ENCODE results near the gene SH3RF3.

Gene SH3RF3

GRCh38 chr2:109128616-109129355 is at the start of gene SH3RF3:
Gene SH3RF3, plus strand, starts transcription at chr2:109129205.
- peaks cover 41% of the 10 kb centered on the region for H3K4me1 Mint-ChIP-seq (ENCODE audit: low read depth)
- peak within 1 kb of the TSS; percentile 41 for H3K27ac Mint-ChIP-seq
- no peaks in the 10 kb centered on the region for H3K27me3 Mint-ChIP-seq
- H3K4me3 Mint-ChIP-seq = peak within 1 kb of the TSS; percentile 91
- H3K9me3 Mint-ChIP-seq (ENCODE audit: low read depth) = no peaks in the 10 kb centered on the region
- H3K36me3 Mint-ChIP-seq = no peaks in the 10 kb centered on the region

- no peak overlapping the region for H3K4me3 Mint-ChIP-seq
- no peaks in the 10 kb centered on the region for H3K27me3 Mint-ChIP-seq
- H3K36me3 Mint-ChIP-seq = no peaks in the 10 kb centered on the region
- no peak overlapping the region for H3K27ac Mint-ChIP-seq
- peaks cover 15% of the 10 kb centered on the region for H3K4me1 Mint-ChIP-seq (ENCODE audit: low read depth)
- H3K9me3 Mint-ChIP-seq (ENCODE audit: low read depth) = no peaks in the 10 kb centered on the region
Observed at GRCh38 chr2:109079590-109079989, 49.4 kb upstream of the SH3RF3 start.

GRCh38 chr2:109080109-109080508 is 48.9 kb upstream of the SH3RF3 start:
- no peaks in the 10 kb centered on the region for H3K27me3 Mint-ChIP-seq
- H3K36me3 Mint-ChIP-seq = no peaks in the 10 kb centered on the region
- H3K4me3 Mint-ChIP-seq = no peak overlapping the region
- H3K4me1 Mint-ChIP-seq (ENCODE audit: low read depth) = peaks cover 15% of the 10 kb centered on the region
- no peak overlapping the region for H3K27ac Mint-ChIP-seq
- no peaks in the 10 kb centered on the region for H3K9me3 Mint-ChIP-seq (ENCODE audit: low read depth)

DNA sequence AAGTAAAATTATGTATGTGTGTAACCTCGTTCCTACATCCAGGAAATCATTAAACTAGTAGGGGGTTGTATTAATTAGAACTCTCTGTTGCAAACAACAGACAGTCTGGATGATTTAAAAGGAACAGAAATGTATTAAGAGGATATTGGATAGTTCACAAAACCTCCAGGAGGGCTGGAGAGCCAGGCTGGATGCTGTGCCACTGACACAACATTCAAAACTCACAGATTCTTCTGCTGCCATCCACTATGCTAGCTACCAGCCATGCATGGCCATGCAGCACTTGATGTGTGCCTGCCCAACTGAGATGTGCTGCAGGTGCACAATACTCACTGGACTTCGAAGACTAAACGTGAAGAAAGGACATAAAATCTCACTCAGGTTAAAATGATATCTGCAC is 48.2 kb upstream of the SH3RF3 start:
- Mint-ChIP-seq H3K36me3 (no peaks in the 10 kb centered on the region), H3K4me3 (no peak overlapping the region)

GRCh38 chr2:109081374-109081773 is 47.6 kb upstream of the SH3RF3 start:
- H3K27ac Mint-ChIP-seq = no peak overlapping the region
- no peak overlapping the region for H3K4me3 Mint-ChIP-seq

More for the DNA sequence above, 48.2 kb upstream of the SH3RF3 start:
- Mint-ChIP-seq H3K27me3 (no peaks in the 10 kb centered on the region), H3K4me1 (ENCODE audit: low read depth) (peaks cover 10% of the 10 kb centered on the region), H3K27ac (no peak overlapping the region), H3K9me3 (ENCODE audit: low read depth) (no peaks in the 10 kb centered on the region)

GRCh38 chr2:109083771-109084170 is 45.2 kb upstream of the SH3RF3 start:
- Mint-ChIP-seq H3K9me3 (ENCODE audit: low read depth) (no peaks in the 10 kb centered on the region), H3K36me3 (no peaks in the 10 kb centered on the region), H3K27ac (no peak overlapping the region), H3K27me3 (no peaks in the 10 kb centered on the region), H3K4me3 (no peak overlapping the region), H3K4me1 (ENCODE audit: low read depth) (peaks cover 12% of the 10 kb centered on the region)

More at GRCh38 chr2:109081374-109081773, 47.6 kb upstream of the SH3RF3 start:
- H3K9me3 Mint-ChIP-seq (ENCODE audit: low read depth) = no peaks in the 10 kb centered on the region
- peaks cover 8% of the 10 kb centered on the region for H3K4me1 Mint-ChIP-seq (ENCODE audit: low read depth)
- no peaks in the 10 kb centered on the region for H3K36me3 Mint-ChIP-seq
- no peaks in the 10 kb centered on the region for H3K27me3 Mint-ChIP-seq

DNA sequence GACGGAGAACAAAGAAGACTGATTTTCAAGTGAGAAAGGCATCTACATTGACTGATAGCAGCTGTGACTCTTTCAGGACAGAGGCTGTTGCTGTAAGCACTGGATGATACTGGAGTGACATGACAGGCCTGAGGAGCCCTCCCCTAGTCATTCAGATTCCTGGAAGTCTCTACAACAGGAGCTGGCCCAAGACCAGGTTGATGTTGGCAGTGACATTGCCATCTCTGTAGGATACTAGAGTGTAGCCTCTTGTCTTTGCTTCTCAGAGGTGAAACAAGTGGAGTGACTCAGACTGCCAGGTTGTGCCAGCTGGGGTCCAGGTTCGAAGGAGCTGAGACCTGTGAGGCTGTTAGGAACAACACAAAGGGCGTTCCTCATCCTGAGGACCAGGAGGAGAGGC is 44.7 kb upstream of the SH3RF3 start:
- H3K27ac Mint-ChIP-seq = no peak overlapping the region
- H3K4me3 Mint-ChIP-seq = no peak overlapping the region
- H3K9me3 Mint-ChIP-seq (ENCODE audit: low read depth) = no peaks in the 10 kb centered on the region
- no peaks in the 10 kb centered on the region for H3K27me3 Mint-ChIP-seq
- peaks cover 13% of the 10 kb centered on the region for H3K4me1 Mint-ChIP-seq (ENCODE audit: low read depth)
- no peaks in the 10 kb centered on the region for H3K36me3 Mint-ChIP-seq

- H3K9me3 Mint-ChIP-seq (ENCODE audit: low read depth) = no peaks in the 10 kb centered on the region
- H3K4me3 Mint-ChIP-seq = no peak overlapping the region
- H3K36me3 Mint-ChIP-seq = no peaks in the 10 kb centered on the region
- H3K27me3 Mint-ChIP-seq = no peaks in the 10 kb centered on the region
- no peak overlapping the region for H3K27ac Mint-ChIP-seq
- peaks cover 7% of the 10 kb centered on the region for H3K4me1 Mint-ChIP-seq (ENCODE audit: low read depth)
Observed at GRCh38 chr2:109085912-109086742, 42.9 kb upstream of the SH3RF3 start.

- H3K27me3 Mint-ChIP-seq = no peaks in the 10 kb centered on the region
- no peaks in the 10 kb centered on the region for H3K36me3 Mint-ChIP-seq
- H3K9me3 Mint-ChIP-seq (ENCODE audit: low read depth) = no peaks in the 10 kb centered on the region
- H3K4me1 Mint-ChIP-seq (ENCODE audit: low read depth) = peaks cover 6% of the 10 kb centered on the region
- H3K4me3 Mint-ChIP-seq = no peak overlapping the region
- H3K27ac Mint-ChIP-seq = no peak overlapping the region
Observed at GRCh38 chr2:109086743-109087020, 42.3 kb upstream of the SH3RF3 start.

- no peaks in the 10 kb centered on the region for H3K36me3 Mint-ChIP-seq
- no peak overlapping the region for H3K27ac Mint-ChIP-seq
Observed at GRCh38 chr2:109087055-109087663, 41.8 kb upstream of the SH3RF3 start.

GRCh38 chr2:109089602-109090300 is 39.3 kb upstream of the SH3RF3 start:
- peaks cover 9% of the 10 kb centered on the region for H3K36me3 Mint-ChIP-seq
- H3K27ac Mint-ChIP-seq = no peak overlapping the region
- H3K4me1 Mint-ChIP-seq (ENCODE audit: low read depth) = peaks cover 5% of the 10 kb centered on the region
- no peaks in the 10 kb centered on the region for H3K27me3 Mint-ChIP-seq
- no peak overlapping the region for H3K4me3 Mint-ChIP-seq
- H3K9me3 Mint-ChIP-seq (ENCODE audit: low read depth) = peaks cover 9% of the 10 kb centered on the region

More at GRCh38 chr2:109087055-109087663, 41.8 kb upstream of the SH3RF3 start:
- H3K4me3 Mint-ChIP-seq = no peak overlapping the region
- H3K4me1 Mint-ChIP-seq (ENCODE audit: low read depth) = peaks cover 6% of the 10 kb centered on the region
- no peaks in the 10 kb centered on the region for H3K9me3 Mint-ChIP-seq (ENCODE audit: low read depth)
- H3K27me3 Mint-ChIP-seq = no peaks in the 10 kb centered on the region

- H3K27ac Mint-ChIP-seq = no peak overlapping the region
- H3K36me3 Mint-ChIP-seq = peaks cover 14% of the 10 kb centered on the region
- H3K27me3 Mint-ChIP-seq = no peaks in the 10 kb centered on the region
- no peak overlapping the region for H3K4me3 Mint-ChIP-seq
- peaks cover 5% of the 10 kb centered on the region for H3K4me1 Mint-ChIP-seq (ENCODE audit: low read depth)
- peaks cover 14% of the 10 kb centered on the region for H3K9me3 Mint-ChIP-seq (ENCODE audit: low read depth)
Observed at GRCh38 chr2:109091526-109091925, 37.5 kb upstream of the SH3RF3 start.

DNA sequence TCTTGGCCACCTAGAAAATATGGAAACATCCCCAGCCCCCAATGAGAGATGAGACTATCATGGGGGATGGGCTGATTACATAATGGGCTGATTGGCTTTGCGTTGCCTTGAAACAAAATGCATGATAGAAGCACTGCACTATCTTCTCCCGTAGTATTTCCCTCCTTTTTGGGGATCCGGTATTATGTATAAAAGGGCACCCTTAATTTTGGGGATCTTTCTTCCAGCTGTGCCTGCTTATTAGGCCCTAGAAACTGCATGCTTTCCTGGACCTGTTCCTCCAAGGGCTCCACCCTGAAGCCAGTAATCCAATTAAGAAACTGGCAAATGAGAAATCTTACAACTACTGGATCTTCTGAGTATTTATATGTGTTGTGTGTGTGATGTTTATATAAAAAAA is 34.9 kb upstream of the SH3RF3 start:
- peaks cover 6% of the 10 kb centered on the region for H3K4me1 Mint-ChIP-seq (ENCODE audit: low read depth)
- H3K9me3 Mint-ChIP-seq (ENCODE audit: low read depth) = peaks cover 14% of the 10 kb centered on the region
- H3K4me3 Mint-ChIP-seq = no peak overlapping the region
- H3K27ac Mint-ChIP-seq = no peak overlapping the region
- H3K36me3 Mint-ChIP-seq = peaks cover 14% of the 10 kb centered on the region
- H3K27me3 Mint-ChIP-seq = no peaks in the 10 kb centered on the region

GRCh38 chr2:109098251-109098920 is 30.6 kb upstream of the SH3RF3 start:
- peaks cover 20% of the 10 kb centered on the region for H3K4me1 Mint-ChIP-seq (ENCODE audit: low read depth)
- H3K9me3 Mint-ChIP-seq (ENCODE audit: low read depth) = peaks cover 14% of the 10 kb centered on the region
- no peak overlapping the region for H3K27ac Mint-ChIP-seq
- peaks cover 14% of the 10 kb centered on the region for H3K36me3 Mint-ChIP-seq
- no peak overlapping the region for H3K4me3 Mint-ChIP-seq
- no peaks in the 10 kb centered on the region for H3K27me3 Mint-ChIP-seq
